PC-9 (cell line): ENCODE results near the gene OR10A2.

Experiments used
- CTCF ChIP-seq: fragments of 200-600 bp; sonication (generic); conservative IDR thresholded peaks from 2 replicates; pipeline ENCODE4 v1.6.1; 2017; ENCODE audit warnings: mixed run types, antibody characterized with exemption, mild to moderate bottlenecking, moderate library complexity
- EZH2 ChIP-seq: fragments of 200-600 bp; sonication (generic); IDR thresholded peaks from 2 replicates; pipeline ENCODE4 v1.8.0; 2017; ENCODE audit warnings: antibody characterized with exemption, low read depth

DNA sequence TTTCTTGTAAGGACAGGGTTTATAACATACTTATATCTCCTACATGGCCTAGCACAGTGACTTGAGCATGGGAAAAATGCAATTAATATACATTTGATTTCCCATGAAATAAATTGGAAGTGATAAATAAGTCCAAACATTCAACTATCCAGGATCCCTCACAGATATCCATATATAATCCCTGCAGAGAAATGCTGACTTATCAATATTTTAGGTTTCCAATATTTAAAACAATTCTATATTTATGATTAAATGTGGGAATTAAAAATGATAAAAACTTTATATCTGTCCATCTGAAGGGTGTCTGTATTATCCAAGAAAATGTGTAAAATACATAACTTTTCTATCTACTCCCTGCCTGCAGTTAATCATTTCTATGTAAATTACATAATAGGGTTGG is 19.9 kb downstream of the OR10A2 start:
- TF ChIP-seq CTCF (no peak), EZH2 (no peak)
